A673 (cell line): ENCODE results near the gene SMYD3. TPM values are rescaled to one million over a fixed set of nuclear protein-coding genes. Genes with fewer than 3 reads are reported as not detected.

ENCODE experiments used
- BruUV-seq: library from RNA; stranded (reverse); fragments of 400-500 nt; replicated peaks from 2 replicates; lab custom pipeline; 2021; lab: Mats Ljungman, UMichigan
- CTCF ChIA-PET: fragments of 300-600 bp; sonication (Branson Sonifier 250); formaldehyde crosslinking; loops from one replicate; lab custom pipeline; 2022; ENCODE audit warnings: antibody characterized with exemption; lab: Charles Lee
- POLR2A ChIA-PET: fragments of 300-600 bp; sonication (Branson Sonifier 250); formaldehyde crosslinking; loops from one replicate; lab custom pipeline; 2022; ENCODE audit warnings: antibody characterized with exemption; ENCODE audit not compliant: low non-redundant PET; lab: Charles Lee
- DNase-seq: peaks from one replicate; pipeline ENCODE4 v3.0.0-alpha.2; 2015; ENCODE audit warnings: low spot score
- H3K27ac ChIP-seq: fragments of 200-600 bp; sonication (generic); 2 replicates; pipeline ENCODE4 v1.5.1; 2016; ENCODE audit warnings: mixed run types, low read depth, mild to moderate bottlenecking, mixed read lengths, antibody characterized with exemption, low read length; ENCODE audit not compliant: poor library complexity, severe bottlenecking
- H3K27me3 ChIP-seq: fragments of 200-600 bp; sonication (generic); replicated peaks from 2 replicates; pipeline ENCODE4 v1.6.1; 2017; ENCODE audit warnings: mixed run types, low read depth, mild to moderate bottlenecking, mixed read lengths, antibody characterized with exemption, low read length; ENCODE audit not compliant: insufficient read depth, poor library complexity
- H3K36me3 ChIP-seq: fragments of 200-600 bp; sonication (generic); 2 replicates; pipeline ENCODE4 v1.6.1; 2016; ENCODE audit warnings: mixed run types, mild to moderate bottlenecking, mixed read lengths, antibody characterized with exemption, low read length; ENCODE audit not compliant: insufficient read depth, poor library complexity, severe bottlenecking
- H3K4me1 ChIP-seq: fragments of 200-600 bp; sonication (generic); 2 replicates; pipeline ENCODE4 v1.6.1; 2017; ENCODE audit warnings: mixed run types, mild to moderate bottlenecking, mixed read lengths, antibody characterized with exemption, low read length; ENCODE audit not compliant: insufficient read depth, poor library complexity, severe bottlenecking
- H3K4me3 ChIP-seq: fragments of 200-600 bp; sonication (generic); 2 replicates; pipeline ENCODE4 v1.5.1; 2016; ENCODE audit warnings: low read depth, mixed run types, mild to moderate bottlenecking, mixed read lengths, low read length; ENCODE audit not compliant: poor library complexity, severe bottlenecking
- H3K9me3 ChIP-seq: fragments of 200-600 bp; sonication (generic); 2 replicates; pipeline ENCODE4 v1.6.1; 2016; ENCODE audit warnings: mixed run types, low read depth, mild to moderate bottlenecking, mixed read lengths, antibody characterized with exemption, low read length; ENCODE audit not compliant: poor library complexity, severe bottlenecking
- EZH2 ChIP-seq: fragments of 200-600 bp; sonication (generic); IDR thresholded peaks from 2 replicates; pipeline ENCODE4 v1.6.1; 2017; ENCODE audit warnings: borderline replicate concordance, low read depth, mild to moderate bottlenecking, mixed read lengths, antibody characterized with exemption, low read length; ENCODE audit not compliant: poor library complexity, severe bottlenecking
- intact Hi-C: fragments of 100-400 bp; cut with micrococcal nuclease; formaldehyde crosslinking; loops from one replicate; pipeline ENCODE4 v1.10.0; 2022; ENCODE audit not compliant: unreplicated experiment
- total RNA-seq: library from RNA; stranded (reverse); gene quantifications from 2 replicates; pipeline ENCODE4 v1.2.3, GENCODE V29; 2021
- TF ChIP-seq, protein P1 (sequence below): fragments of 300-800, 200-600 bp; sonication (generic); conservative IDR thresholded peaks from 2 replicates; pipeline ENCODE4 v1.5.1; 2017; ENCODE audit warnings: low read depth, mild to moderate bottlenecking, antibody characterized with exemption, low read length, moderate library complexity, mixed read lengths

Gene SMYD3
- total RNA-seq, 1 experiment from 2014 or later = 29.0 TPM

DNA sequence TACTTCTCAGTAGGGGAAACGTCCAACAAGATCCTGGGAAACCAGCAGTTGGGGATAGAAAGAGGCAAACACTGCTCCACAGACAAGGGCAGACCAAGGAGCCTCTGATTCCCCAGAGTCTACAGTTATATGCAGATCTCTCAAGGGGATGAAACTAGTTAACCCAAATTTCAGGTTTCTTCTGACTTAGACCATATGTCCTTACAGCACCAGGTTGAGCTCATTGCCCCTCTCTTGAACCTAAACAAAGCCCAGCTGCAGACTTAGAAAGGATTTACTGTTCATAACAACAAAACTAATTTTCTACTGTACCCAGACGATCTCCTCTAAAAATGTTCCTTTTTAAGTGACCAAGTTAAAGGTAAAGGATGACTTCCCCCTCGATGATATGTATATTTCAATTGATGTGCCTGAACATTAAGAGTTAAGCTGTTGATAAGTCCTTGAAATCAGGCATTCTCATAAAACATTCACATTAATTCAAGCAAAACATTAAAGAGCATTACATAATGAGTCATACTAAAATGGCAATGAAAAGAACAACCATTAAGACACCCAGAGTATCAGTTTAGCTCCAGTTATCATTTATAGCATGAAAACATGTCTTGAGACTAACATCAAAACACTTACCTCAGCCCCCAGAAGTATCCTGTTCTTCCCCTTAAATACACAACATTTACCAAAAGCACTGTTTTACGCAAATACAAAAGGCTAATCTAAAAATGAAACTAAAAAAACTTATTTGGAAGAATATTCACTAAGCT lies 24.1 kb downstream of the SMYD3 start:
- H3K4me1 ChIP-seq = peaks cover 6% of the 10 kb centered on the region
- H3K4me3 ChIP-seq = no peak overlapping the region
- TF ChIP-seq EZH2 = no peak
- TF ChIP-seq, protein P1, sequence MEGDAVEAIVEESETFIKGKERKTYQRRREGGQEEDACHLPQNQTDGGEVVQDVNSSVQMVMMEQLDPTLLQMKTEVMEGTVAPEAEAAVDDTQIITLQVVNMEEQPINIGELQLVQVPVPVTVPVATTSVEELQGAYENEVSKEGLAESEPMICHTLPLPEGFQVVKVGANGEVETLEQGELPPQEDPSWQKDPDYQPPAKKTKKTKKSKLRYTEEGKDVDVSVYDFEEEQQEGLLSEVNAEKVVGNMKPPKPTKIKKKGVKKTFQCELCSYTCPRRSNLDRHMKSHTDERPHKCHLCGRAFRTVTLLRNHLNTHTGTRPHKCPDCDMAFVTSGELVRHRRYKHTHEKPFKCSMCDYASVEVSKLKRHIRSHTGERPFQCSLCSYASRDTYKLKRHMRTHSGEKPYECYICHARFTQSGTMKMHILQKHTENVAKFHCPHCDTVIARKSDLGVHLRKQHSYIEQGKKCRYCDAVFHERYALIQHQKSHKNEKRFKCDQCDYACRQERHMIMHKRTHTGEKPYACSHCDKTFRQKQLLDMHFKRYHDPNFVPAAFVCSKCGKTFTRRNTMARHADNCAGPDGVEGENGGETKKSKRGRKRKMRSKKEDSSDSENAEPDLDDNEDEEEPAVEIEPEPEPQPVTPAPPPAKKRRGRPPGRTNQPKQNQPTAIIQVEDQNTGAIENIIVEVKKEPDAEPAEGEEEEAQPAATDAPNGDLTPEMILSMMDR = no peak
- H3K27me3 ChIP-seq = no peaks in the 10 kb centered on the region
- BruUV-seq = no TSS peak
- H3K27ac ChIP-seq = no peak overlapping the region
- intact Hi-C loops = no loop called here
- no peaks in the 10 kb centered on the region for H3K36me3 ChIP-seq
- ChIA-PET POLR2A (no interaction called here), CTCF (no interaction called here)
- H3K9me3 ChIP-seq = no peaks in the 10 kb centered on the region
- peak; percentile 26 for DNase-seq

DNA sequence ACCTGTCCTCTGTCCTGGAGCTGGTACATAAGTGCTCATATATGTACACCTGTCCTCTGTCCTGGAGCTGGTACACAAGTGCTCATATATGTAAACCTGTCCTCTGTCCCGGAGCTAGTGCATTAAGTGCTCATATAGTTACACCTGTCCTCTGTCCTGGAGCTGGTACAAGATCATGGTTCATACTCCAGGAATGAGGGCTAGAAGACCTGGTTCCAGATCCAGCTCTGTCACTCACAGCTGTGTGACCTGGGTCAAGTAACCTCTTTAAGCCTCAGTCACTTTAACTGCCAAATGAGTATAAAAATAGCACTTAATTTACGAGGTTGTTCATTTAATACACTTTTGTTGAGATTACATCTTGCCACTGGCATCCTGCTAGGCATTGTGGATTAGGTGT lies 28.0 kb downstream of the SMYD3 start:
- POLR2A ChIA-PET = interaction anchor here (0.6 kb wide), 1 partner anchor 1667 kb away, joined by 3 read pairs; no protein-coding TSS in a partner anchor

DNA sequence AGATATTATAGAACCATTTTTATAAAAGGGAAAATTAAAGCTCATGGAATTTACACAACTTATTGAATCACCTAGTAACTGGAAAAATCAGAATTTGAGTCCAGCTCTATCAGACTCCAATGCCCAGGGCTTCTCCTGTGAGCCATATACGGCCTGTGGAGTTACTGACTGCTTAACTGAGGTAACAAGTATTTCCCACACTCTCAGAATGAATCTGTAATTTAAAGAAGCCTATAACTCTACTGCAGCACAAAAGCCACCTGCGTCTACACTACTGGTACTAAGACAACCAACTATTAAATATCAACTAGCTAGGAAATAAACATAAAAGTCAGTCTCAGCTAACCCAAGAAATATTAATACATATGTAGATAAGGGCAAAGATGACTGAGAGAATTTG lies 29.4 kb downstream of the SMYD3 start:
- no TSS peak for BruUV-seq
- Histone ChIP-seq H3K4me3 (no peak overlapping the region), H3K4me1 (peaks cover under 1% of the 10 kb centered on the region), H3K9me3 (no peaks in the 10 kb centered on the region), H3K36me3 (no peaks in the 10 kb centered on the region), H3K27ac (no peak overlapping the region), H3K27me3 (no peaks in the 10 kb centered on the region)
- DNase-seq = no peak
- ChIA-PET CTCF (no interaction called here), POLR2A (interaction anchor here (0.6 kb wide), 1 partner anchor 8 kb away, joined by 4 read pairs; no protein-coding TSS in a partner anchor)
- TF ChIP-seq EZH2 = no peak
- TF ChIP-seq, protein P1 = no peak
- intact Hi-C loops = no loop called here

More for the DNA sequence above, 28.0 kb downstream of the SMYD3 start:
- no peaks in the 10 kb centered on the region for H3K36me3 ChIP-seq
- intact Hi-C loops = no loop called here
- H3K9me3 ChIP-seq = no peaks in the 10 kb centered on the region
- no peaks in the 10 kb centered on the region for H3K27me3 ChIP-seq
- no peak for TF ChIP-seq EZH2
- TF ChIP-seq, protein P1 = no peak
- no TSS peak for BruUV-seq
- no peak for DNase-seq
- no peak overlapping the region for H3K4me3 ChIP-seq
- H3K4me1 ChIP-seq = peaks cover 6% of the 10 kb centered on the region
- H3K27ac ChIP-seq = no peak overlapping the region
- CTCF ChIA-PET = no interaction called here
